Peyer's patch (tissue), 4 donors: Measurements from ENCODE around the gene WHRN.

ENCODE experiments used
- POLR2A ChIP-seq, 2 donors: fragments of 450-650 bp; IDR thresholded peaks; one replicate each; pipeline ENCODE4 v1.5.1; 2017; ENCODE audit warnings: antibody characterized with exemption in 2 of 2, mild to moderate bottlenecking in 2 of 2, moderate library complexity in 2 of 2
- TF ChIP-seq, protein P1 (sequence below), 6 experiments: fragments of 450-650 bp in 4 of 6; fragments of 200-600 bp in 2 of 6; sonication (generic) in 1 of 6; IDR thresholded peaks; one replicate each; pipeline ENCODE4 v1.5.1; 2017 to 2019; ENCODE audit warnings: antibody characterized with exemption in 6 of 6, mild to moderate bottlenecking in 3 of 6, moderate library complexity in 1 of 6

DNA sequence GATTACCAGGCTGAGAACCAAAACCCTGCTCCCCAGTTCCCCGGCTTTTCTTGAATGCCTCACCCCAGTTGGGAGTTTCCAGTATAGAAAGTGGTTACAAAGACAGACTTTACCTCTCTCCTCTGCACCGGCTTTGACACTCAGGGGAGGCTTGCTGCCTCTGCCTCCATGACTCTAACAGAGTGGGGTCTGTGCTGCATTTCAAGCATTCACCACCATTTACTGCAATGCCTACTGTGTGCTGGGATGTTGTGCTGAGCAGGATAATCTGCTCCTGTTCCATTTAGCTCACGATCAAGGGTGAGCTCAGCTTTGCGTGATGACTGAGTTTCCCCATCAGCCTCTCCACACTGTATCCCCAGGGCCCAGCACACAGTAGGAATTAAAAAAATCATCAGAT lies 77.6 kb downstream of the WHRN start:
- TF ChIP-seq, protein P1, sequence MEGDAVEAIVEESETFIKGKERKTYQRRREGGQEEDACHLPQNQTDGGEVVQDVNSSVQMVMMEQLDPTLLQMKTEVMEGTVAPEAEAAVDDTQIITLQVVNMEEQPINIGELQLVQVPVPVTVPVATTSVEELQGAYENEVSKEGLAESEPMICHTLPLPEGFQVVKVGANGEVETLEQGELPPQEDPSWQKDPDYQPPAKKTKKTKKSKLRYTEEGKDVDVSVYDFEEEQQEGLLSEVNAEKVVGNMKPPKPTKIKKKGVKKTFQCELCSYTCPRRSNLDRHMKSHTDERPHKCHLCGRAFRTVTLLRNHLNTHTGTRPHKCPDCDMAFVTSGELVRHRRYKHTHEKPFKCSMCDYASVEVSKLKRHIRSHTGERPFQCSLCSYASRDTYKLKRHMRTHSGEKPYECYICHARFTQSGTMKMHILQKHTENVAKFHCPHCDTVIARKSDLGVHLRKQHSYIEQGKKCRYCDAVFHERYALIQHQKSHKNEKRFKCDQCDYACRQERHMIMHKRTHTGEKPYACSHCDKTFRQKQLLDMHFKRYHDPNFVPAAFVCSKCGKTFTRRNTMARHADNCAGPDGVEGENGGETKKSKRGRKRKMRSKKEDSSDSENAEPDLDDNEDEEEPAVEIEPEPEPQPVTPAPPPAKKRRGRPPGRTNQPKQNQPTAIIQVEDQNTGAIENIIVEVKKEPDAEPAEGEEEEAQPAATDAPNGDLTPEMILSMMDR (IDR thresholded peaks at IDR 0.05): no peak
- no peak for TF ChIP-seq POLR2A (IDR thresholded peaks at IDR 0.05)
